ENCODE measurements around the gene WDR70. TPM values are rescaled to one million over a fixed set of nuclear protein-coding genes. Genes with fewer than 3 reads are reported as not detected.
"Not testable (repeated sequence)": the region's sequence is repeated elsewhere in the genome, so short reads cannot be mapped to it uniquely, and the experiment has no call there.

The WDR70 gene
- total RNA-seq, 4 donors from 2014 or later: 24.7 to 200 (median 29.9) TPM

DNA sequence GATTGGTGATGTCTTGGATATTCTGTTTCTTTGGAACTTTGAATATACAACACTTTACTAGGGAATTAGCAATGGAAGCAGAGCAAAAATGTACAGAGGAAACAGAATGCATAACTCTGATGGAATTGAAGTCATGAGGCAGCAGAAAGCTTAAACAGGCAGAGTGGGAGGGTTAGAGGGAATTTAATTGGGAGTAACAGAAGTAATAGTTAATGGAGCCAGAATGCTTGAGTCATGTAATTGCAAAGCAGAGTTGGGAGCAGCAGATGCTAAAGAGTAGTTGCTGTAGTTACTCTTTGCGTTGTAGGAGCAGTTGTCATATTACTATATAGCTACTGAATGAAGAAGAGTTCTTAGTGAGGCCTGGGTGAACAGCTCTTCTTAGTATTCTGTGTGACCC, 90.3 kb downstream of the WDR70 start:
- H3K36me3 ChIP-seq; DNase-seq; H3K27ac ChIP-seq; H3K4me1 ChIP-seq; H3K9me3 ChIP-seq; intact Hi-C loops (cut with DNase I; ENCODE audit: low total_unique reads); H3K27me3 ChIP-seq; in situ Hi-C loops (cut with MboI; ENCODE audit: low pct_ligation_motif_present in 1 of 4, low pct_unique_long_range_greater_than_20kb in 1 of 4, low sequenced_read_pairs in 3 of 4); H3K4me3 ChIP-seq: not testable (repeated sequence)
- 83 to 100% methylated on average over 1 of the region's 1 CpG for WGBS, 2 donors (ENCODE audit: low coverage in 1 of 2)

DNA sequence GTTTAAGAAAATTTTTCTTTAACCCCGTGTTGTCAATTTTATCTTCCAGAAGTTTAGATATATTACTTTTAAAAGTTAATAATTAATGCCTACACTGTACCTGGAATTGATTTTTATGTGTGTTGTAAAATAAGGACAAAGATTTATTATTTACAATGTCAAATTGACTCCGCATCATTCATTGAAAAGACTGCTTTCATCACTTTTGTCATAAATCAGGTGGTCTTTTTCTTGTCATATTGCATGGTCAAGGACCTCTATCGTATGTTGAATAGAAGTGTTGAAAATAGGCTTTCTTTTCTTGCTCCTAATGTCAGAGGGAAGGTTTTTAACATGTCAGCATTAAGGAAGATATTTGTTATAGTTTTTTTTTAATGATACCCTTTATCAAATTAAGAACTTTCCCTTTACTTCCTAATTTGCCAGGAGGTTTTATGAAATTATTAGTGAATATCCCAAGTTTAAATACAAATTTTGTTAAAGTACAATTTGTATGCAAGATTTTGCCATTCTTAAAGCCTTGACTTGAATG, 92.6 kb downstream of the WDR70 start:
- in situ Hi-C loops (cut with MboI; ENCODE audit: low pct_ligation_motif_present in 1 of 4, low pct_unique_long_range_greater_than_20kb in 1 of 4, low sequenced_read_pairs in 3 of 4) (no loop called here), intact Hi-C loops (cut with DNase I; ENCODE audit: low total_unique reads) (no loop called here)
- Histone ChIP-seq H3K4me1 (no peaks in the 10 kb centered on the region), H3K9me3 (peaks cover 8 to 9% of the 10 kb centered on the region in 2 donors), H3K27ac (no peak overlapping the region), H3K4me3 (no peak overlapping the region), H3K27me3 (no peaks in the 10 kb centered on the region), H3K36me3 (no peaks in the 10 kb centered on the region)
- TF ChIP-seq POLR2A (IDR thresholded peaks at IDR 0.05) (no peak), POLR2AphosphoS5 (IDR thresholded peaks at IDR 0.05) (no peak), EP300 (IDR thresholded peaks at IDR 0.05; ENCODE audit: low read depth) (no peak)
- TF ChIP-seq, protein P1, sequence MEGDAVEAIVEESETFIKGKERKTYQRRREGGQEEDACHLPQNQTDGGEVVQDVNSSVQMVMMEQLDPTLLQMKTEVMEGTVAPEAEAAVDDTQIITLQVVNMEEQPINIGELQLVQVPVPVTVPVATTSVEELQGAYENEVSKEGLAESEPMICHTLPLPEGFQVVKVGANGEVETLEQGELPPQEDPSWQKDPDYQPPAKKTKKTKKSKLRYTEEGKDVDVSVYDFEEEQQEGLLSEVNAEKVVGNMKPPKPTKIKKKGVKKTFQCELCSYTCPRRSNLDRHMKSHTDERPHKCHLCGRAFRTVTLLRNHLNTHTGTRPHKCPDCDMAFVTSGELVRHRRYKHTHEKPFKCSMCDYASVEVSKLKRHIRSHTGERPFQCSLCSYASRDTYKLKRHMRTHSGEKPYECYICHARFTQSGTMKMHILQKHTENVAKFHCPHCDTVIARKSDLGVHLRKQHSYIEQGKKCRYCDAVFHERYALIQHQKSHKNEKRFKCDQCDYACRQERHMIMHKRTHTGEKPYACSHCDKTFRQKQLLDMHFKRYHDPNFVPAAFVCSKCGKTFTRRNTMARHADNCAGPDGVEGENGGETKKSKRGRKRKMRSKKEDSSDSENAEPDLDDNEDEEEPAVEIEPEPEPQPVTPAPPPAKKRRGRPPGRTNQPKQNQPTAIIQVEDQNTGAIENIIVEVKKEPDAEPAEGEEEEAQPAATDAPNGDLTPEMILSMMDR (IDR thresholded peaks at IDR 0.05): no peak
- no peak for DNase-seq
- WGBS, 2 donors (ENCODE audit: low coverage in 1 of 2): 58 to 60% methylated on average over 3 of the region's 3 CpGs

DNA sequence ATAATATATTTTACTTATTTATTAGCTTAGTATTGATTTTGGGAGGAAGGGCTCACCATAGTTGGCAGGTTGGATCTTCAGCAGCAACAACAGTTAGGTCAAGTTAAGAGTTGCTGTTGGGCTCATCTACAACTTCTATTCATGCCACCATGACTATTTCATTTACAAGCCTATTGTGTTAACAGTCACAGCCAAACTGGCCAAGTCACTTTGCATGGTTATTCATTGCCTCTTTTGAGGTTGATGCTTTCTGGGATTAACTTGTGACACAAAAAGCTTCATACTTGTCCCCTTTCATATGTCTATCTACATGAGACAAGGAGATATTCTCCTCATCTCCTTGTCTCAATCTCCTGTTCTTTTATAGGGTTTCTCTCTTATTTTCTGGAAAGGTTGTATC, 98.3 kb downstream of the WDR70 start:
- H3K4me3 ChIP-seq: no peak overlapping the region

DNA sequence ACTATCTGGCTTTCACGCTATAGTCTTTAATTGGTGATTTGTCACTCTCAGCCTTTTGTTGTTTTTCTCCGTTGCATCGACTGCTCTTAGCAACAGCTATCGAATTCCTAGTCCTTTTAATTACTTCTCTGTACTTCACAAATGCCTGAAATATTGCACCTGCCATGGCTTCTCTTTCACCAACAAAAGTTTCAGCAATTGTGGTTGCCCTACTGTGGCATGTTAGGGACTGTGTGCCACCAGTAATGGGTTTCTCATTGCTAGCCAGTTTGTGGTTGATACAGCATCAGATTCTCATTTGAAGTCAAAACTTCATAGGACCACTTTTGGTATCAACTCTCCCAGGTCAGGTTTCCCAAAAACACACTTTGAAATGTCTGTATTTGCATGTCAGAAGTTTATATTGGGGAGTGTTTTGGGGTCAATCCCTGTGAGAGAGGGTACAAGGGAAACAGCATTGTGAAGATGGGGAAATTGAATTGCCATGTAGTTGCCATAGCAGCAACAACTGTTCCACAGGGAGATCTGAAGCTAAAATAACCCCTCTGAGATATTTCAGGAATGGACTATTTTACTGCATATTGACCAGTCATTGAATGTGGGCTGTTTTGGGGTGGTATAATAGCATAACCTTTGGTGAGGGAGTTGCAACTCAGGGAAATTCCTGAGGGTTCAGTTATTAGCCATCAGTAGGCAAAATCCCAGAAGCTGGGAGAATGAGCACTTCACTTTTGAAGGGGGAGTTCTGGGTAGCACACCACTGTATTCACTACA, 99.2 kb downstream of the WDR70 start:
- no peak overlapping the region for H3K4me3 ChIP-seq
- H3K27me3 ChIP-seq: no peaks in the 10 kb centered on the region
- H3K36me3 ChIP-seq: peaks cover 0 to 23% (median 6%) of the 10 kb centered on the region in 4 donors
- H3K4me1 ChIP-seq: no peaks in the 10 kb centered on the region
- WGBS, 2 donors (ENCODE audit: low coverage in 1 of 2): 66 to 73% methylated on average over 4 of the region's 4 CpGs
- intact Hi-C loops (cut with DNase I; ENCODE audit: low total_unique reads) (no loop called here), in situ Hi-C loops (cut with MboI; ENCODE audit: low pct_ligation_motif_present in 1 of 4, low pct_unique_long_range_greater_than_20kb in 1 of 4, low sequenced_read_pairs in 3 of 4) (no loop called here)
- no peak for DNase-seq
- no peak for TF ChIP-seq POLR2A (IDR thresholded peaks at IDR 0.05)
- no peak for TF ChIP-seq POLR2AphosphoS5 (IDR thresholded peaks at IDR 0.05)
- TF ChIP-seq EP300 (IDR thresholded peaks at IDR 0.05; ENCODE audit: low read depth): no peak
- TF ChIP-seq, protein P1 (IDR thresholded peaks at IDR 0.05): no peak
- H3K27ac ChIP-seq: no peak overlapping the region
- H3K9me3 ChIP-seq: no peaks in the 10 kb centered on the region

More for the DNA sequence above, 98.3 kb downstream of the WDR70 start:
- Histone ChIP-seq H3K36me3 (peaks cover 0 to 23% (median 6%) of the 10 kb centered on the region in 4 donors), H3K9me3 (no peaks in the 10 kb centered on the region), H3K27ac (no peak overlapping the region), H3K27me3 (no peaks in the 10 kb centered on the region), H3K4me1 (no peaks in the 10 kb centered on the region)
- intact Hi-C loops (cut with DNase I; ENCODE audit: low total_unique reads) (no loop called here), in situ Hi-C loops (cut with MboI; ENCODE audit: low pct_ligation_motif_present in 1 of 4, low pct_unique_long_range_greater_than_20kb in 1 of 4, low sequenced_read_pairs in 3 of 4) (no loop called here)
- DNase-seq: no peak
- TF ChIP-seq POLR2A (IDR thresholded peaks at IDR 0.05): no peak
- TF ChIP-seq, protein P1 (IDR thresholded peaks at IDR 0.05): no peak
- TF ChIP-seq EP300 (IDR thresholded peaks at IDR 0.05; ENCODE audit: low read depth): no peak
- TF ChIP-seq POLR2AphosphoS5 (IDR thresholded peaks at IDR 0.05): no peak

DNA sequence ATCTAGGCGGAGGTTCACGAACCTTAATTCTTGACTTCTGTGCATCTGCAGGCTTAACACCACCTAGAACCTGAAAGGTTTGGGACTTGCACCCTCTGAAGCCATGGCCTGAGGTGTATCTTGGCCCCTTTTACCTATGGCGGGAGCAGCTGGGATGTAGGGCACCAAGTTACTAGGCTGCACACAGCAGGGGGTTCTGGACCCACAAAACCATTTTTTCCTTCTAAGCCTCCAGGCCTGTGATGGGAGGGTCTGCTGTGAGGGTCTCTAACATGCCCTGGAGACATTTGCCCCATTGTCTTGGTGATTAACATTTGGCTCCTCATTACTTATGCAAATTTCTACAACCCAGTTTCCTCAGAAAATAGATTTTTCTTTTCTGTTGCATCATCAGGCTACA, 102.3 kb downstream of the WDR70 start:
- DNase-seq; in situ Hi-C loops (cut with MboI; ENCODE audit: low pct_ligation_motif_present in 1 of 4, low pct_unique_long_range_greater_than_20kb in 1 of 4, low sequenced_read_pairs in 3 of 4); H3K4me3 ChIP-seq; H3K27me3 ChIP-seq; intact Hi-C loops (cut with DNase I; ENCODE audit: low total_unique reads); H3K27ac ChIP-seq; H3K4me1 ChIP-seq; H3K9me3 ChIP-seq: not testable (repeated sequence)
- peaks cover 0 to 23% (median 6%) of the 10 kb centered on the region in 4 donors for H3K36me3 ChIP-seq
- 100% methylated on average over 2 to 3 of the region's 3 CpGs for WGBS, 2 donors (ENCODE audit: low coverage in 1 of 2)

All from transverse colon (tissue), 4 donors.